ENCODE measurements around the gene ZNF576. TPM values are rescaled to one million over a fixed set of nuclear protein-coding genes. Genes with fewer than 3 reads are reported as not detected.

ZNF576 gene
- total and polyA plus RNA-seq, 2 of the 13 experiments (the other 11 are each of a cell fraction or from before 2014, with no cell fraction given): 7.2 to 9.6 TPM

- TF ChIP-seq ZFP36L1 (CRISPR knock-in tag; IDR thresholded peaks at IDR 0.05): 0 out of 2 replicates have a peak, but pooled peaks have one; percentile 38
- TF ChIP-seq ZSCAN30 (CRISPR knock-in tag; IDR thresholded peaks at IDR 0.05): no peak
- TF ChIP-seq ELF1 (CRISPR knock-in tag; IDR thresholded peaks at IDR 0.05): peak; percentile 14; the same call in 1 of the 2 replicates
- no peak for TF ChIP-seq HDAC1 (CRISPR knock-in tag; IDR thresholded peaks at IDR 0.05)
- 0 out of 2 replicates have a peak, but pooled peaks have one; percentile 11 for TF ChIP-seq MIXL1 (CRISPR knock-in tag; IDR thresholded peaks at IDR 0.05)
- no peak for TF ChIP-seq MNT (IDR thresholded peaks at IDR 0.05)
- TF ChIP-seq ZNF232 (CRISPR knock-in tag; IDR thresholded peaks at IDR 0.05; ENCODE audit: borderline replicate concordance): 0 out of 2 replicates have a peak, but pooled peaks have one; percentile 80
- 0 out of 2 replicates have a peak, but pooled peaks have one; percentile 28 for TF ChIP-seq XBP1 (CRISPR knock-in tag; IDR thresholded peaks at IDR 0.05)
- TF ChIP-seq NR0B2 (CRISPR knock-in tag; IDR thresholded peaks at IDR 0.05): 0 out of 2 replicates have a peak, but pooled peaks have one; percentile 6
- peak; percentile 46; the same call in 1 of the 2 replicates for TF ChIP-seq ZNF318 (CRISPR knock-in tag; IDR thresholded peaks at IDR 0.05)
- no peak for TF ChIP-seq FOXA1 (IDR thresholded peaks at IDR 0.05)
- peak; percentile 52 for TF ChIP-seq FOXA1 (CRISPR knock-in tag; IDR thresholded peaks at IDR 0.05)
- 0 out of 2 replicates have a peak, but pooled peaks have one; percentile 77 for TF ChIP-seq ZNF572 (CRISPR knock-in tag; IDR thresholded peaks at IDR 0.05)
- TF ChIP-seq GPN1 (CRISPR knock-in tag; IDR thresholded peaks at IDR 0.05; ENCODE audit: borderline replicate concordance): no peak
- TF ChIP-seq DRAP1 (CRISPR knock-in tag; IDR thresholded peaks at IDR 0.05): peak; percentile 62
- 0 out of 2 replicates have a peak, but pooled peaks have one; percentile 10 for TF ChIP-seq ZNF510 (CRISPR knock-in tag; IDR thresholded peaks at IDR 0.05; ENCODE audit: low read depth)
- TF ChIP-seq ZNF501 (CRISPR knock-in tag; IDR thresholded peaks at IDR 0.05): peak; percentile 89; the same call in 1 of the 2 replicates
- TF ChIP-seq ZNF788 (CRISPR knock-in tag; IDR thresholded peaks at IDR 0.05; ENCODE audit: borderline replicate concordance): peak; percentile 86
- 0 out of 2 replicates have a peak, but pooled peaks have one; percentile 1 for TF ChIP-seq ZNF33B (CRISPR knock-in tag; IDR thresholded peaks at IDR 0.05)
- TF ChIP-seq KDM2A (CRISPR knock-in tag; IDR thresholded peaks at IDR 0.05; ENCODE audit: borderline replicate concordance, low read depth): 0 out of 2 replicates have a peak, but pooled peaks have one; percentile 10
Observed at GRCh38 chr19:43618921-43619261, 22.5 kb downstream of the ZNF576 start (continued).
